ENCODE data around the gene GNPNAT1. TPM values are rescaled to one million over a fixed set of nuclear protein-coding genes. Genes with fewer than 3 reads are reported as not detected.

Gene GNPNAT1
- total and polyA plus RNA-seq, 2 donors (not counting 1 experiment from before 2014, with no cell fraction given) = 20.3 to 44.5 TPM

DNA sequence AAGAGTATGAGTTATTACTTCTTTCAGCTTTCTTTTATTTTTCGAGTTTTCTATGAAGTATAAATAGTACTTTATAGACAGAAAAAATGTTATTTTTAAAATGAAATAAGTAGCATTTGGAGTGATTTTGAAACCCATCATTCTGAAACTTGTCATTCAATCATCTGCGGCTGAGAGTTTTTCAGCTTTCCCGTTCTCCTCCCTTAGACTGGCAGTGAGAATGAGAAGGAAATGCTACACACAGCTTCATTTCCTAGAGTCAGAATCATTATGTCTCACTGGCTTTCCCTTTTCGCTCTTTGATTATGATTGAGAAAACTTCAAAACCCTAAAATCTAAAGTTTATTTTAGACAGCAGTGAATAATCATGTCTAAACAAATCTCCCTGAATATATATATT is 33.7 kb upstream of the GNPNAT1 start:
- Histone ChIP-seq H3K9ac (ENCODE audit: insufficient read depth, low read length) (no peak overlapping the region), H3K4me2 (ENCODE audit: extremely low read depth, insufficient read depth, low read length) (peak overlapping the region; percentile 45), H3K27me3 (ENCODE audit: control insufficient read depth, insufficient read depth, low read length) (no peaks in the 10 kb centered on the region), H3K27ac (ENCODE audit: insufficient read depth, low read length) (no peak overlapping the region), H3K4me3 (replicated peaks in 1 of 4; ENCODE audit: control extremely low read depth in 1 of 4, insufficient read depth in 1 of 4, low read depth in 3 of 4, low read length in 4 of 4) (no peak overlapping the region), H3K79me2 (ENCODE audit: control insufficient read depth, insufficient read depth, low read length) (no peaks in the 10 kb centered on the region), H4K20me1 (ENCODE audit: control insufficient read depth, extremely low read depth, insufficient read depth, low read length) (no peaks in the 10 kb centered on the region), H3K36me3 (ENCODE audit: control insufficient read depth, insufficient read depth, low read length) (no peaks in the 10 kb centered on the region), H3K4me1 (ENCODE audit: control insufficient read depth, extremely low read depth, insufficient read depth, low read length) (peaks cover 4% of the 10 kb centered on the region), H3K9me3 (ENCODE audit: control insufficient read depth, insufficient read depth, low read depth, low read length) (no peaks in the 10 kb centered on the region), H2AFZ (ENCODE audit: low read length) (no peak overlapping the region)
- TF ChIP-seq, protein P1, sequence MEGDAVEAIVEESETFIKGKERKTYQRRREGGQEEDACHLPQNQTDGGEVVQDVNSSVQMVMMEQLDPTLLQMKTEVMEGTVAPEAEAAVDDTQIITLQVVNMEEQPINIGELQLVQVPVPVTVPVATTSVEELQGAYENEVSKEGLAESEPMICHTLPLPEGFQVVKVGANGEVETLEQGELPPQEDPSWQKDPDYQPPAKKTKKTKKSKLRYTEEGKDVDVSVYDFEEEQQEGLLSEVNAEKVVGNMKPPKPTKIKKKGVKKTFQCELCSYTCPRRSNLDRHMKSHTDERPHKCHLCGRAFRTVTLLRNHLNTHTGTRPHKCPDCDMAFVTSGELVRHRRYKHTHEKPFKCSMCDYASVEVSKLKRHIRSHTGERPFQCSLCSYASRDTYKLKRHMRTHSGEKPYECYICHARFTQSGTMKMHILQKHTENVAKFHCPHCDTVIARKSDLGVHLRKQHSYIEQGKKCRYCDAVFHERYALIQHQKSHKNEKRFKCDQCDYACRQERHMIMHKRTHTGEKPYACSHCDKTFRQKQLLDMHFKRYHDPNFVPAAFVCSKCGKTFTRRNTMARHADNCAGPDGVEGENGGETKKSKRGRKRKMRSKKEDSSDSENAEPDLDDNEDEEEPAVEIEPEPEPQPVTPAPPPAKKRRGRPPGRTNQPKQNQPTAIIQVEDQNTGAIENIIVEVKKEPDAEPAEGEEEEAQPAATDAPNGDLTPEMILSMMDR (conservative IDR thresholded peaks at IDR 0.05 in 1 of 2, IDR thresholded peaks at IDR 0.05 in 1 of 2; ENCODE audit: low read depth in 1 of 2, low read length in 2 of 2) = no peak
- TF ChIP-seq EZH2 (IDR thresholded peaks at IDR 0.05; ENCODE audit: low read length, missing control alignments) = no peak
- DNase-seq (ENCODE audit: low read depth in 2 of 2) = no peak

DNA sequence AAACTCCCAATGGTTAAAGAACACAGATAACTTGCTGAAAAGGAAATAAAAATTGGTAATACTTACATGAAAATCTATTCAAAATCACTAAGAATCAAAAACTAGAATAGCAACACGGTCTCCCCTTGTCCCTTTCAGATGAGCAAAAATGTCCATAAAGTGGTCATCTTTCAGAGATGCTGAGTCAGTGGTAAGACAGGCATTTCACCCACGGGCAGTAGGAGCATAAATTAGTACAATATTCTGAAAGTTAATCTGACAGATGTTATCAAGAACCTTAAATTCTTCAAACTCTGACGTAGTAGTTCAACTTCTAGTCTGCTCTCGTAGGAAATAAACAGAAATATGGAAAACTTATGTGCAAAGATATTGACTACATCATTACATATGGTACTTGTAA is 33.1 kb upstream of the GNPNAT1 start:
- Histone ChIP-seq H3K79me2 (ENCODE audit: control insufficient read depth, insufficient read depth, low read length) (no peaks in the 10 kb centered on the region), H3K27ac (ENCODE audit: insufficient read depth, low read length) (no peak overlapping the region), H3K27me3 (ENCODE audit: control insufficient read depth, insufficient read depth, low read length) (no peaks in the 10 kb centered on the region), H4K20me1 (ENCODE audit: control insufficient read depth, extremely low read depth, insufficient read depth, low read length) (no peaks in the 10 kb centered on the region), H3K4me3 (replicated peaks in 1 of 4; ENCODE audit: control extremely low read depth in 1 of 4, insufficient read depth in 1 of 4, low read depth in 3 of 4, low read length in 4 of 4) (no peak overlapping the region), H3K4me2 (ENCODE audit: extremely low read depth, insufficient read depth, low read length) (no peak overlapping the region), H2AFZ (ENCODE audit: low read length) (no peak overlapping the region), H3K36me3 (ENCODE audit: control insufficient read depth, insufficient read depth, low read length) (no peaks in the 10 kb centered on the region), H3K4me1 (ENCODE audit: control insufficient read depth, extremely low read depth, insufficient read depth, low read length) (peaks cover 4% of the 10 kb centered on the region), H3K9ac (ENCODE audit: insufficient read depth, low read length) (no peak overlapping the region), H3K9me3 (ENCODE audit: control insufficient read depth, insufficient read depth, low read depth, low read length) (no peaks in the 10 kb centered on the region)
- no peak for TF ChIP-seq EZH2 (IDR thresholded peaks at IDR 0.05; ENCODE audit: low read length, missing control alignments)
- TF ChIP-seq, protein P1 (conservative IDR thresholded peaks at IDR 0.05 in 1 of 2, IDR thresholded peaks at IDR 0.05 in 1 of 2; ENCODE audit: low read depth in 1 of 2, low read length in 2 of 2) = no peak
- peak in 1 of 2 donors; percentile 22 for DNase-seq (ENCODE audit: low read depth in 2 of 2)

DNA sequence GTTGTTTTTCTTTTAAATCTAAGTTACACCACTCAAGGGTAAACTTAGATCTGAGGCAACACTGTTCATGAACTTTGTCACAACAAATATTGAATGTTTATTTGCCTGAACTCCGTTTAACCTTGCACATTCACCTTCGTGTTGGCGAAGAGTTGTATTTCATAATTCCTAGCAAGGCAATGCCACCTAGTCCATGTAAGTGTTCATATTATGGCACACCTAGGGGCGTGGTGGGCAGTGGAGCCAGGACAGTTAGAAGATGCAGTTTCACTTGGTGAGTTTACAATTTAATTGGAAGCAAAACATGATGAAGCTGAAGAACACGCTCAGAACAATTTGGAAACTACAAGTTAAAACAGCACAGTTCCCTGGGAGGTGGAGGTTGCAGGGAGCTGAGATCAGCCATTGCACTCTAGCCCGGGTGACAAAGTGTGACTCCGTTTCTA is 30.4 kb upstream of the GNPNAT1 start:
- no peak overlapping the region for H3K9ac ChIP-seq (ENCODE audit: insufficient read depth, low read length)
- no peak overlapping the region for H3K27ac ChIP-seq (ENCODE audit: insufficient read depth, low read length)
- DNase-seq (ENCODE audit: low read depth in 2 of 2) = no peak
- H3K36me3 ChIP-seq (ENCODE audit: control insufficient read depth, insufficient read depth, low read length) = no peaks in the 10 kb centered on the region
- H4K20me1 ChIP-seq (ENCODE audit: control insufficient read depth, extremely low read depth, insufficient read depth, low read length) = no peaks in the 10 kb centered on the region
- no peak overlapping the region for H3K4me3 ChIP-seq (replicated peaks in 1 of 4; ENCODE audit: control extremely low read depth in 1 of 4, insufficient read depth in 1 of 4, low read depth in 3 of 4, low read length in 4 of 4)
- H3K27me3 ChIP-seq (ENCODE audit: control insufficient read depth, insufficient read depth, low read length) = no peaks in the 10 kb centered on the region
- no peaks in the 10 kb centered on the region for H3K9me3 ChIP-seq (ENCODE audit: control insufficient read depth, insufficient read depth, low read depth, low read length)
- peak overlapping the region; percentile 29 for H2AFZ ChIP-seq (ENCODE audit: low read length)
- H3K4me1 ChIP-seq (ENCODE audit: control insufficient read depth, extremely low read depth, insufficient read depth, low read length) = no peaks in the 10 kb centered on the region
- H3K4me2 ChIP-seq (ENCODE audit: extremely low read depth, insufficient read depth, low read length) = no peak overlapping the region
- H3K79me2 ChIP-seq (ENCODE audit: control insufficient read depth, insufficient read depth, low read length) = no peaks in the 10 kb centered on the region
- TF ChIP-seq, protein P1 (conservative IDR thresholded peaks at IDR 0.05 in 1 of 2, IDR thresholded peaks at IDR 0.05 in 1 of 2; ENCODE audit: low read depth in 1 of 2, low read length in 2 of 2) = no peak
- no peak for TF ChIP-seq EZH2 (IDR thresholded peaks at IDR 0.05; ENCODE audit: low read length, missing control alignments)
